Duodenal mucosa (tissue), 2 donors: ENCODE data around the gene ADORA2B.
"Not testable (repeated sequence)": the region's sequence is repeated elsewhere in the genome, so short reads cannot be mapped to it uniquely, and the experiment has no call there.

Source experiments
- H3K27ac ChIP-seq: one replicate; pipeline ENCODE4 v1.7.0; 2013; ENCODE audit warnings: low read depth, low read length
- H3K27me3 ChIP-seq, 2 donors: one replicate each; pipeline ENCODE4 v1.7.0; 2013; ENCODE audit warnings: low read length in 2 of 2, control low read depth in 1 of 2; ENCODE audit not compliant: insufficient read depth in 2 of 2, control insufficient read depth in 1 of 2
- H3K36me3 ChIP-seq, 2 donors: one replicate each; pipeline ENCODE4 v1.7.0; 2013; ENCODE audit warnings: low read length in 2 of 2, control low read depth in 1 of 2; ENCODE audit not compliant: insufficient read depth in 2 of 2, control insufficient read depth in 1 of 2
- H3K4me1 ChIP-seq, 2 donors: one replicate each; pipeline ENCODE4 v1.7.0; 2013; ENCODE audit warnings: low read length in 2 of 2, control low read depth in 1 of 2; ENCODE audit not compliant: insufficient read depth in 2 of 2, control insufficient read depth in 1 of 2
- H3K4me3 ChIP-seq, 2 donors: one replicate each; pipeline ENCODE4 v1.7.0; 2013; ENCODE audit warnings: low read length in 2 of 2, low read depth in 1 of 2
- H3K9ac ChIP-seq, 2 donors: one replicate each; pipeline ENCODE4 v1.7.0; 2013; ENCODE audit warnings: low read length in 2 of 2, low read depth in 1 of 2
- H3K9me3 ChIP-seq, 2 donors: one replicate each; pipeline ENCODE4 v1.7.0; 2013; ENCODE audit warnings: low read length in 2 of 2, control low read depth in 1 of 2; ENCODE audit not compliant: control insufficient read depth in 1 of 2

Gene ADORA2B

GRCh38 chr17:15944759-15945526 is at the start of gene ADORA2B:
Gene ADORA2B, plus strand, starts transcription at chr17:15945130. Its CDS starts 119 bp downstream, at chr17:15945249.
- Histone ChIP-seq H3K27me3 (peaks cover 20 to 22% of the 10 kb centered on the region in 2 donors), H3K9ac (peak within 1 kb of the TSS; percentile 32 to 38), H3K27ac (peak within 1 kb of the TSS; percentile 10), H3K36me3 (no peaks in the 10 kb centered on the region), H3K9me3 (no peaks in the 10 kb centered on the region), H3K4me1 (peaks cover 4 to 8% of the 10 kb centered on the region in 2 donors), H3K4me3 (peak within 1 kb of the TSS; percentile 76 to 86)

- Histone ChIP-seq H3K9me3 (no peaks in the 10 kb centered on the region), H3K36me3 (no peaks in the 10 kb centered on the region), H3K4me3 (no peak overlapping the region), H3K27me3 (no peaks in the 10 kb centered on the region), H3K9ac (no peak overlapping the region), H3K4me1 (no peaks in the 10 kb centered on the region), H3K27ac (no peak overlapping the region)
These were observed 48.7 kb upstream of the ADORA2B start for GRCh38 chr17:15896277-15896676.

GRCh38 chr17:15896834-15897233 is 48.1 kb upstream of the ADORA2B start:
- H3K27me3 ChIP-seq, result no peaks in the 10 kb centered on the region
- no peaks in the 10 kb centered on the region for H3K36me3 ChIP-seq
- H3K9me3 ChIP-seq, result no peaks in the 10 kb centered on the region
- no peak overlapping the region for H3K9ac ChIP-seq
- no peak overlapping the region for H3K4me3 ChIP-seq
- H3K4me1 ChIP-seq, result no peaks in the 10 kb centered on the region
- H3K27ac ChIP-seq, result no peak overlapping the region

GRCh38 chr17:15899596-15899995 is 45.3 kb upstream of the ADORA2B start:
- H3K27me3 ChIP-seq, H3K9ac ChIP-seq, H3K27ac ChIP-seq, H3K4me1 ChIP-seq, H3K9me3 ChIP-seq, H3K4me3 ChIP-seq, H3K36me3 ChIP-seq: not testable (repeated sequence)

- no peaks in the 10 kb centered on the region for H3K4me1 ChIP-seq
- H3K27ac ChIP-seq, result no peak overlapping the region
- no peaks in the 10 kb centered on the region for H3K9me3 ChIP-seq
- H3K27me3 ChIP-seq, result no peaks in the 10 kb centered on the region
- no peak overlapping the region for H3K9ac ChIP-seq
- no peaks in the 10 kb centered on the region for H3K36me3 ChIP-seq
- H3K4me3 ChIP-seq, result no peak overlapping the region
These were observed 44.1 kb upstream of the ADORA2B start for GRCh38 chr17:15900871-15901270.

GRCh38 chr17:15905236-15905635 is 39.7 kb upstream of the ADORA2B start:
- not testable (repeated sequence) for H3K4me1 ChIP-seq, H3K9ac ChIP-seq, H3K9me3 ChIP-seq, H3K27ac ChIP-seq, H3K27me3 ChIP-seq, H3K4me3 ChIP-seq, H3K36me3 ChIP-seq

GRCh38 chr17:15907290-15907689 is 37.6 kb upstream of the ADORA2B start:
- Histone ChIP-seq H3K4me1 (no peaks in the 10 kb centered on the region), H3K27ac (no peak overlapping the region), H3K4me3 (no peak overlapping the region), H3K36me3 (no peaks in the 10 kb centered on the region), H3K27me3 (no peaks in the 10 kb centered on the region), H3K9ac (no peak overlapping the region), H3K9me3 (no peaks in the 10 kb centered on the region)

- Histone ChIP-seq H3K27me3 (no peaks in the 10 kb centered on the region), H3K9ac (no peak overlapping the region), H3K9me3 (no peaks in the 10 kb centered on the region), H3K36me3 (no peaks in the 10 kb centered on the region), H3K27ac (no peak overlapping the region), H3K4me1 (no peaks in the 10 kb centered on the region), H3K4me3 (no peak overlapping the region)
These were observed 36.6 kb upstream of the ADORA2B start for GRCh38 chr17:15908378-15908777.

- no peaks in the 10 kb centered on the region for H3K27me3 ChIP-seq
- no peak overlapping the region for H3K4me3 ChIP-seq
- H3K4me1 ChIP-seq, result no peaks in the 10 kb centered on the region
- H3K9ac ChIP-seq, result no peak overlapping the region
- H3K9me3 ChIP-seq, result no peaks in the 10 kb centered on the region
- H3K27ac ChIP-seq, result no peak overlapping the region
- H3K36me3 ChIP-seq, result no peaks in the 10 kb centered on the region
These were observed 35.4 kb upstream of the ADORA2B start for GRCh38 chr17:15909481-15909991.

- no peaks in the 10 kb centered on the region for H3K9me3 ChIP-seq
- H3K27me3 ChIP-seq, result no peaks in the 10 kb centered on the region
- no peaks in the 10 kb centered on the region for H3K4me1 ChIP-seq
- H3K4me3 ChIP-seq, result no peak overlapping the region
- H3K36me3 ChIP-seq, result no peaks in the 10 kb centered on the region
- H3K27ac ChIP-seq, result no peak overlapping the region
- no peak overlapping the region for H3K9ac ChIP-seq
These were observed 34.1 kb upstream of the ADORA2B start for GRCh38 chr17:15910791-15911190.
